Gastrocnemius medialis (tissue), 4 donors: ENCODE data around the gene IRF2.

Source experiments
- POLR2A ChIP-seq, 2 donors: fragments of 450-650 bp; IDR thresholded peaks; one replicate each; pipeline ENCODE4 v1.6.1; 2017; ENCODE audit warnings: antibody characterized with exemption in 2 of 2, mild to moderate bottlenecking in 2 of 2, moderate library complexity in 2 of 2
- TF ChIP-seq, protein P1 (sequence below), 5 experiments: fragments of 450-650 bp in 3 of 5; fragments of 200-600 bp in 2 of 5; sonication (generic) in 2 of 5; IDR thresholded peaks in 4 of 5; conservative IDR thresholded peaks in 1 of 5; 1 replicate in 4 of 5; 2 replicates in 1 of 5; pipeline ENCODE4 v1.5.1; 2016 to 2019; ENCODE audit warnings: antibody characterized with exemption in 5 of 5, mild to moderate bottlenecking in 3 of 5, moderate library complexity in 3 of 5

DNA sequence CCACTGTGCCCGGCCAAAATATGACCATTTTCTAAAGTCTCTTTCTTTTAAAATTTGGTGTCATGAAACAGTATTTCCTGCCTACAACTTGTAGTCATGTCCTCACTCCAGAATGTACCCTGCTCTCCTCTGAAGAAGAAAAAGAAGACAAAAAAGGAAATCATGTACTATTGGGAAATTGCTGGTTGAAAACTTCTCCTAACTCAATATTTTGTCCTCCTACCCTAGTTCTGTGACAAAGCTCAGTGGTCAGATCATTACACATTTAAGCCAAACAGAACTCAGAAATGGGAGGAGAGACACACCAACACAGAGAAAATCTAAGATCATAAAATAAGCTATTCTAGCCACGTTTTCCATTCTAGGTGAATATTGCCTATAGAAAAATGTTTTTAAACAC, 127.7 kb downstream of the IRF2 start:
- no peak for TF ChIP-seq POLR2A (IDR thresholded peaks at IDR 0.05)
- TF ChIP-seq, protein P1, sequence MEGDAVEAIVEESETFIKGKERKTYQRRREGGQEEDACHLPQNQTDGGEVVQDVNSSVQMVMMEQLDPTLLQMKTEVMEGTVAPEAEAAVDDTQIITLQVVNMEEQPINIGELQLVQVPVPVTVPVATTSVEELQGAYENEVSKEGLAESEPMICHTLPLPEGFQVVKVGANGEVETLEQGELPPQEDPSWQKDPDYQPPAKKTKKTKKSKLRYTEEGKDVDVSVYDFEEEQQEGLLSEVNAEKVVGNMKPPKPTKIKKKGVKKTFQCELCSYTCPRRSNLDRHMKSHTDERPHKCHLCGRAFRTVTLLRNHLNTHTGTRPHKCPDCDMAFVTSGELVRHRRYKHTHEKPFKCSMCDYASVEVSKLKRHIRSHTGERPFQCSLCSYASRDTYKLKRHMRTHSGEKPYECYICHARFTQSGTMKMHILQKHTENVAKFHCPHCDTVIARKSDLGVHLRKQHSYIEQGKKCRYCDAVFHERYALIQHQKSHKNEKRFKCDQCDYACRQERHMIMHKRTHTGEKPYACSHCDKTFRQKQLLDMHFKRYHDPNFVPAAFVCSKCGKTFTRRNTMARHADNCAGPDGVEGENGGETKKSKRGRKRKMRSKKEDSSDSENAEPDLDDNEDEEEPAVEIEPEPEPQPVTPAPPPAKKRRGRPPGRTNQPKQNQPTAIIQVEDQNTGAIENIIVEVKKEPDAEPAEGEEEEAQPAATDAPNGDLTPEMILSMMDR (IDR thresholded peaks at IDR 0.05 in 4 of 5, conservative IDR thresholded peaks at IDR 0.05 in 1 of 5), result no peak
